Measurements from ENCODE around the gene UBD. TPM values are rescaled to one million over a fixed set of nuclear protein-coding genes. Genes with fewer than 3 reads are reported as not detected.

The UBD gene
- total RNA-seq, 1 experiment from 2014 or later: not detected

DNA sequence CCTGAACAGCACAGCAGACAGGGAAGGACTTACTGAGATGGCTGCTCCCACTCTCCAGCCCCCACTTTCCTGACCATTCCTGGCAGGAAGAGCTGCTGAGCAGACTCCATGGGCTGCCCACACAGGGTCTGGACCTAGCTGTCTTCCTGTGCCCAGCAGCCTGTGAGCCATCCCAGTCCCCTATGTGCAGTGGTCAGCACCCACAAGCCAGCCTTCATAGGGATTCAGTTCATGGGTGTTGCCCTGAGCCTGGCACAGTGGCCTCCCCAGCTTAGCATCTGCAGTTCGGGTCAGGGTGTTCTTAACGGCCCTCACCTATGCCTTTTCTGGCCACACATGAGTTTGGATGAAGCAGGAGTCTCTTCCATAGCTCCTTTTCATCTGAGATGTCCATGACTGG, 32.0 kb downstream of the UBD start:
- H3K56ac ChIP-seq (ENCODE audit: insufficient read length, low read depth, low read length): no peak overlapping the region
- Mint-ChIP-seq H3K4me1 (peaks cover 19 to 20% of the 10 kb centered on the region in 2 experiments), H3K27me3 (ENCODE audit: low read depth) (no peaks in the 10 kb centered on the region), H3K27ac (no peak overlapping the region), H3K9me3 (peaks cover 16 to 17% of the 10 kb centered on the region in 2 experiments), H3K4me3 (no peak overlapping the region), H3K36me3 (ENCODE audit: insufficient read depth in 1 of 3, low read depth in 3 of 3) (peaks cover 10 to 20% (median 14%) of the 10 kb centered on the region in 3 experiments)
- no peak overlapping the region for H2BK15ac ChIP-seq (ENCODE audit: low read depth, low read length)
- H2BK20ac ChIP-seq (ENCODE audit: low read depth, low read length, poor library complexity, severe bottlenecking): no peak overlapping the region
- H2BK5ac ChIP-seq (ENCODE audit: insufficient read length, low read length): no peak overlapping the region
- no peak overlapping the region for H4K5ac ChIP-seq (ENCODE audit: insufficient read length, low read depth, low read length)
- H2BK120ac ChIP-seq (ENCODE audit: low read depth, low read length, poor library complexity, severe bottlenecking): no peak overlapping the region
- no peaks in the 10 kb centered on the region for H3K27me3 ChIP-seq (ENCODE audit: insufficient read depth, low read length)
- no peak overlapping the region for H3K4me2 ChIP-seq (ENCODE audit: insufficient read depth, insufficient read length, low read length)
- TF ChIP-seq, protein P1, sequence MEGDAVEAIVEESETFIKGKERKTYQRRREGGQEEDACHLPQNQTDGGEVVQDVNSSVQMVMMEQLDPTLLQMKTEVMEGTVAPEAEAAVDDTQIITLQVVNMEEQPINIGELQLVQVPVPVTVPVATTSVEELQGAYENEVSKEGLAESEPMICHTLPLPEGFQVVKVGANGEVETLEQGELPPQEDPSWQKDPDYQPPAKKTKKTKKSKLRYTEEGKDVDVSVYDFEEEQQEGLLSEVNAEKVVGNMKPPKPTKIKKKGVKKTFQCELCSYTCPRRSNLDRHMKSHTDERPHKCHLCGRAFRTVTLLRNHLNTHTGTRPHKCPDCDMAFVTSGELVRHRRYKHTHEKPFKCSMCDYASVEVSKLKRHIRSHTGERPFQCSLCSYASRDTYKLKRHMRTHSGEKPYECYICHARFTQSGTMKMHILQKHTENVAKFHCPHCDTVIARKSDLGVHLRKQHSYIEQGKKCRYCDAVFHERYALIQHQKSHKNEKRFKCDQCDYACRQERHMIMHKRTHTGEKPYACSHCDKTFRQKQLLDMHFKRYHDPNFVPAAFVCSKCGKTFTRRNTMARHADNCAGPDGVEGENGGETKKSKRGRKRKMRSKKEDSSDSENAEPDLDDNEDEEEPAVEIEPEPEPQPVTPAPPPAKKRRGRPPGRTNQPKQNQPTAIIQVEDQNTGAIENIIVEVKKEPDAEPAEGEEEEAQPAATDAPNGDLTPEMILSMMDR (conservative IDR thresholded peaks at IDR 0.05): no peak
- DNase-seq: no peak
- H4K91ac ChIP-seq (ENCODE audit: insufficient read length, low read depth, low read length): no peak overlapping the region
- H2AK5ac ChIP-seq (ENCODE audit: insufficient read length, low read length): no peak overlapping the region
- no peak overlapping the region for H3K4ac ChIP-seq (ENCODE audit: low read depth, low read length)
- no CpG with 5 or more reads among the region's 2 CpGs for WGBS (ENCODE audit: extremely low coverage, insufficient read length, low lambda C conversion rate)
- H4K20me1 ChIP-seq (ENCODE audit: control insufficient read depth, insufficient read depth, insufficient read length): no peaks in the 10 kb centered on the region
- H3K9me3 ChIP-seq (ENCODE audit: control insufficient read depth, low read depth, low read length): peaks cover 5% of the 10 kb centered on the region
- no peak overlapping the region for H2BK12ac ChIP-seq (ENCODE audit: insufficient read length, low read depth, low read length)
- peaks cover 10% of the 10 kb centered on the region; the same call in 1 of the 2 replicates for H3K4me1 ChIP-seq (ENCODE audit: insufficient read depth, low read length)
- H3K23ac ChIP-seq (ENCODE audit: insufficient read length, low read depth, low read length): no peak overlapping the region
- H3K27ac ChIP-seq (ENCODE audit: insufficient read length, low read depth, low read length): no peak overlapping the region
- no peak overlapping the region for H3K18ac ChIP-seq (ENCODE audit: insufficient read length, low read depth, low read length)
- H3T11ph ChIP-seq (ENCODE audit: low read length): no peak overlapping the region
- H3K9ac ChIP-seq (ENCODE audit: extremely low read depth, insufficient read length, low read length): no peak overlapping the region
- no peak overlapping the region for H3K14ac ChIP-seq (ENCODE audit: insufficient read depth, low read length)
- no peaks in the 10 kb centered on the region for H3K79me2 ChIP-seq (ENCODE audit: insufficient read depth, low read length)
- H4K8ac ChIP-seq (replicated peaks; ENCODE audit: insufficient read length, low read depth, low read length): no peak overlapping the region
- no peaks in the 10 kb centered on the region for H3K23me2 ChIP-seq (ENCODE audit: insufficient read length, low read depth, low read length, poor library complexity, severe bottlenecking)
- no peaks in the 10 kb centered on the region for H3K79me1 ChIP-seq (ENCODE audit: insufficient read depth, low read depth, low read length, poor library complexity, severe bottlenecking)
- no peak overlapping the region for H2AFZ ChIP-seq (ENCODE audit: low read length)

Data from H9 (cell line).